Upper lobe of left lung (tissue), 6 donors: ENCODE data around the gene SCAF4. TPM values are rescaled to one million over a fixed set of nuclear protein-coding genes. Genes with fewer than 3 reads are reported as not detected.

ENCODE experiments used
- ATAC-seq, 2 donors: fragments of 200-7000 bp; cut with Tn5 transposase; one replicate each; pipeline ENCODE4 v1.9.1; 2022; ENCODE audit warnings: mild to moderate bottlenecking in 2 of 2, moderate library complexity in 2 of 2; ENCODE audit not compliant: low FRiP score in 2 of 2
- DNase-seq, 2 donors: peaks; one replicate each; pipeline ENCODE4 v3.0.0-alpha.2; 2019 to 2020
- H3K27ac ChIP-seq, 4 donors: fragments of 200-600 bp; sonication (generic); one replicate each; pipeline ENCODE4 v1.5.1; 2016 to 2019
- H3K27me3 ChIP-seq, 4 donors: fragments of 200-600 bp; sonication (generic); one replicate each; pipeline ENCODE4 v1.5.1; 2017 to 2019
- H3K36me3 ChIP-seq, 4 donors: fragments of 200-600 bp; sonication (generic); one replicate each; pipeline ENCODE4 v1.5.1; 2016 to 2019
- H3K4me1 ChIP-seq, 4 donors: fragments of 200-600 bp; sonication (generic); one replicate each; pipeline ENCODE4 v1.5.1; 2018 to 2019
- H3K4me3 ChIP-seq, 4 donors: fragments of 200-600 bp; sonication (generic); one replicate each; pipeline ENCODE4 v1.5.1; 2017 to 2019; ENCODE audit warnings: mild to moderate bottlenecking in 2 of 4, moderate library complexity in 1 of 4
- H3K9me3 ChIP-seq, 4 donors: fragments of 200-600 bp; sonication (generic); one replicate each; pipeline ENCODE4 v1.5.1; 2018 to 2019
- EP300 ChIP-seq, 4 donors: sonication (generic); formaldehyde crosslinking; IDR thresholded peaks; one replicate each; pipeline ENCODE4 v1.5.1; 2017; ENCODE audit warnings: antibody characterized with exemption in 4 of 4, control low read depth in 2 of 4
- POLR2A ChIP-seq, 4 donors: fragments of 450-650 bp; IDR thresholded peaks; one replicate each; pipeline ENCODE4 v1.5.1; 2016 to 2017; ENCODE audit warnings: antibody characterized with exemption in 4 of 4, mild to moderate bottlenecking in 2 of 4
- POLR2AphosphoS5 ChIP-seq, 2 donors: sonication (generic); formaldehyde crosslinking; IDR thresholded peaks; one replicate each; pipeline ENCODE4 v1.5.1; 2017; ENCODE audit warnings: antibody characterized with exemption in 2 of 2
- WGBS, 2 donors: methylation state at CpG; one replicate each; pipeline ENCODE4 v1.1.5; 2017 to 2018; 5-methylcytosine and 5-hydroxymethylcytosine counted together
- total RNA-seq, 6 donors: library from RNA; depleted of rRNA in 4 of 6; stranded (reverse); fragments of >200 nt in 4 of 6; gene quantifications; one replicate each; pipeline versions ENCODE4 v1.1.0 to v1.2.1, GENCODE V29; 2016 to 2021
- TF ChIP-seq, protein P1 (sequence below), 6 experiments: fragments of 450-650 bp in 4 of 6; fragments of 200-600 bp in 2 of 6; sonication (generic) in 2 of 6; IDR thresholded peaks; one replicate each; pipeline ENCODE4 v1.5.1; 2016 to 2019; ENCODE audit warnings: antibody characterized with exemption in 6 of 6
- donor health status: DM: no; HTN: no; CAD: no; lungs with moderate emphysema.
- donor health status: DM: no; HTN: yes; CAD: no; lungs with severe emphysema.

The SCAF4 gene
- total RNA-seq, 6 donors from 2014 or later, result 21.3 to 36.7 (median 29.4) TPM

GRCh38 chr21:31714741-31715365 lies 17.1 kb downstream of the SCAF4 start:
- 88 to 93% methylated on average over 5 of the region's 5 CpGs for WGBS, 2 donors
- TF ChIP-seq POLR2AphosphoS5 (IDR thresholded peaks at IDR 0.05) (no peak), POLR2A (IDR thresholded peaks at IDR 0.05) (no peak), EP300 (IDR thresholded peaks at IDR 0.05) (no peak)
- TF ChIP-seq, protein P1, sequence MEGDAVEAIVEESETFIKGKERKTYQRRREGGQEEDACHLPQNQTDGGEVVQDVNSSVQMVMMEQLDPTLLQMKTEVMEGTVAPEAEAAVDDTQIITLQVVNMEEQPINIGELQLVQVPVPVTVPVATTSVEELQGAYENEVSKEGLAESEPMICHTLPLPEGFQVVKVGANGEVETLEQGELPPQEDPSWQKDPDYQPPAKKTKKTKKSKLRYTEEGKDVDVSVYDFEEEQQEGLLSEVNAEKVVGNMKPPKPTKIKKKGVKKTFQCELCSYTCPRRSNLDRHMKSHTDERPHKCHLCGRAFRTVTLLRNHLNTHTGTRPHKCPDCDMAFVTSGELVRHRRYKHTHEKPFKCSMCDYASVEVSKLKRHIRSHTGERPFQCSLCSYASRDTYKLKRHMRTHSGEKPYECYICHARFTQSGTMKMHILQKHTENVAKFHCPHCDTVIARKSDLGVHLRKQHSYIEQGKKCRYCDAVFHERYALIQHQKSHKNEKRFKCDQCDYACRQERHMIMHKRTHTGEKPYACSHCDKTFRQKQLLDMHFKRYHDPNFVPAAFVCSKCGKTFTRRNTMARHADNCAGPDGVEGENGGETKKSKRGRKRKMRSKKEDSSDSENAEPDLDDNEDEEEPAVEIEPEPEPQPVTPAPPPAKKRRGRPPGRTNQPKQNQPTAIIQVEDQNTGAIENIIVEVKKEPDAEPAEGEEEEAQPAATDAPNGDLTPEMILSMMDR (IDR thresholded peaks at IDR 0.05), result no peak
- H3K4me3 ChIP-seq, result no peak overlapping the region

DNA sequence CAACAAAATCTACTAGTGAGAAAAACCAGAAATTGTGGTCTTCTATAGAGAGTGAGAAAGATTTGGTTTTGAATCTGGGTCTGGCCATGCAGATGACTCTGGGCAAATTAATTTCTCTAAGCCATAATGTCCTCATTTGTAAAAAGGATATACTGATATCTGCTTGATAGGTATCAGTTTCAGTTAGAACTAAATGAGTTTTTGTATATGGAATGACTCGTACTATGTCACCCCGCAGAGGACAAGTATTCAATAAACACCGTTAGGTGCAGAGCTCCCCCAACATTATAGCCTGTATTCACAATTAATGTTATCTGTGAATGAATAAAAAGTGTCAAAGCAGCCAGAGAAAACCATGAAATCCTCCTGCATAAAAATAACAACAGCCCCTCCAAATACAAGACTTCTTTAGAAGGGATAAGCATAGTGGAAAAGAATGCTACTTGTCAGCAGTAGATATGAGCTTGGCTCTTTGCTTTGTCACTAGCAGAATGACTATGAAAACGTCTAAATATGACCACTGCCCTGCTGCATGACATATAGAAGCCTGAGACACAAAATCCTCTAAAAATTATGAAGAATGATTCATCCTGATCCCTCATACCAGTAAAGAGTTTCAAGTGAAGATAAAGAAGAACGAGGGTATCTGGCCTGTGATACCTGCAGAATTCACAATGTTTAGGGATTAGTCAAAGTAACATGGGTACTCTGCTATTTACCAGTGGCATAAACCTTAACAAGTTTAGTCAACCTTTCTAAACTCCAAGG lies 17.8 kb downstream of the SCAF4 start:
- H3K9me3 ChIP-seq, result no peaks in the 10 kb centered on the region
- no peaks in the 10 kb centered on the region for H3K27me3 ChIP-seq
- 77 to 83% methylated on average over 5 of the region's 5 CpGs for WGBS, 2 donors
- H3K36me3 ChIP-seq, result no peaks in the 10 kb centered on the region
- no peak overlapping the region for H3K27ac ChIP-seq
- peaks cover 16 to 43% (median 18%) of the 10 kb centered on the region in 4 donors for H3K4me1 ChIP-seq
- ATAC-seq (no peak), DNase-seq (no peak)
- no peak overlapping the region for H3K4me3 ChIP-seq
- TF ChIP-seq, protein P1 (IDR thresholded peaks at IDR 0.05), result no peak
- no peak for TF ChIP-seq POLR2AphosphoS5 (IDR thresholded peaks at IDR 0.05)
- no peak for TF ChIP-seq EP300 (IDR thresholded peaks at IDR 0.05)
- no peak for TF ChIP-seq POLR2A (IDR thresholded peaks at IDR 0.05)

More at GRCh38 chr21:31714741-31715365, 17.1 kb downstream of the SCAF4 start:
- Histone ChIP-seq H3K27ac (no peak overlapping the region), H3K4me1 (peaks cover 13 to 40% (median 16%) of the 10 kb centered on the region in 4 donors), H3K36me3 (no peaks in the 10 kb centered on the region), H3K9me3 (no peaks in the 10 kb centered on the region), H3K27me3 (no peaks in the 10 kb centered on the region)
- DNase-seq, result no peak
- ATAC-seq, result no peak

- H3K4me1 ChIP-seq, result peaks cover 18 to 49% (median 26%) of the 10 kb centered on the region in 4 donors
These were observed 18.8 kb downstream of the SCAF4 start for GRCh38 chr21:31713115-31713514.

GRCh38 chr21:31711745-31712285 lies 20.1 kb downstream of the SCAF4 start:
- Histone ChIP-seq H3K27me3 (no peaks in the 10 kb centered on the region), H3K27ac (no peak overlapping the region), H3K9me3 (no peaks in the 10 kb centered on the region), H3K4me3 (no peak overlapping the region), H3K4me1 (peaks cover 18 to 57% (median 27%) of the 10 kb centered on the region in 4 donors), H3K36me3 (no peaks in the 10 kb centered on the region)
- ATAC-seq, result no peak
- TF ChIP-seq POLR2AphosphoS5 (IDR thresholded peaks at IDR 0.05) (no peak), EP300 (IDR thresholded peaks at IDR 0.05) (no peak), POLR2A (IDR thresholded peaks at IDR 0.05) (no peak)
- TF ChIP-seq, protein P1 (IDR thresholded peaks at IDR 0.05), result no peak
- 97 to 98% methylated on average over 1 of the region's 1 CpG for WGBS, 2 donors
- no peak for DNase-seq

More at GRCh38 chr21:31713115-31713514, 18.8 kb downstream of the SCAF4 start:
- Histone ChIP-seq H3K36me3 (no peaks in the 10 kb centered on the region), H3K27me3 (no peaks in the 10 kb centered on the region), H3K27ac (no peak overlapping the region), H3K9me3 (no peaks in the 10 kb centered on the region), H3K4me3 (no peak overlapping the region)
- 58 to 66% methylated on average over 3 of the region's 3 CpGs for WGBS, 2 donors
- TF ChIP-seq POLR2AphosphoS5 (IDR thresholded peaks at IDR 0.05), result no peak
- TF ChIP-seq, protein P1 (IDR thresholded peaks at IDR 0.05), result no peak
- no peak for TF ChIP-seq EP300 (IDR thresholded peaks at IDR 0.05)
- no peak for DNase-seq
- ATAC-seq, result no peak
